ENCODE data around the gene CNTNAP2.
"Not testable (repeated sequence)": the region's sequence is repeated elsewhere in the genome, so short reads cannot be mapped to it uniquely, and the experiment has no call there.

The CNTNAP2 gene

DNA sequence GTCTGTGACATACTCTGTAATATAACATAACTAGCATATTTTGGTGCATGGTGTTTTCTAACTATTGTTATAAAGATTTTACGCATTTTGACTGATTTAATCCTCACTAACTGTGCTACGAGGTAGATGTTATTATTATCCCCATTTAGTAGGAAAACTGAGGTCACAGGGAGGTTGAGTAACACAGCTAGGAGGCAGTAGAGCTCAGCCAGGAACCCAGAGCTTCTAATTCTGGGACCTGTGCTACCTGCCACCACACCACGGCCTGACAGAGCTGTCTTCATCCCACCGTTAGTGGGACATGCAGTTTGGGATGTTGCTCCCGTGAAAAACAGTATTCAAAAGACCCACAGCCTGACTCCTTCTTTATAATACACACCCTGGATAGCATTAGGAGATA lies 962.5 kb downstream of the CNTNAP2 start:
- DNase-seq (ENCODE audit: low read depth in 2 of 3, low spot score in 2 of 3): no peak

DNA sequence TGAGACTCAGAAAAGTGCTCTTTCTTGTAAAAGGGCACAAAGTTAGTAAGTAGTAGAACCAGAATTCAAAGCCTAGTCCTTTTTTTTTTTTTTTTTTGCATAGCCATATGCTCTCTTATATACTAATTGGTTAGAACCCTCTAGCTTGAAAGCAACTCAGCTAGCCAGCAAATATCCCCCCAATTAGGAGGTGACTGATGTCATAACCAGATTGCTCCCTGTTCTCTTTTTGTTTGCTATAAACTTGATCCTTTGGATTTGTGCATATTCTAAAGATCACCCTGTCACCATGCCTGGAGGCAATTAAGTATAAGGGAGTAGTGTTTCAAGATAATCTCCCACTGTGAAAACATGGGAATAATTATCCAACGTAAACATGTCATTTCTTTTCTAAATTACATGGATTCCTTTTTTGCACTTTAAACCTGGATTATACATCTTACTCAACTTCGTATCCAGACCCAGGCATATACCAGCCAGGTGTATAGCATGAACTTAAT lies 963.4 kb downstream of the CNTNAP2 start:
- DNase-seq (ENCODE audit: low read depth in 2 of 3, low spot score in 2 of 3): no peak

DNA sequence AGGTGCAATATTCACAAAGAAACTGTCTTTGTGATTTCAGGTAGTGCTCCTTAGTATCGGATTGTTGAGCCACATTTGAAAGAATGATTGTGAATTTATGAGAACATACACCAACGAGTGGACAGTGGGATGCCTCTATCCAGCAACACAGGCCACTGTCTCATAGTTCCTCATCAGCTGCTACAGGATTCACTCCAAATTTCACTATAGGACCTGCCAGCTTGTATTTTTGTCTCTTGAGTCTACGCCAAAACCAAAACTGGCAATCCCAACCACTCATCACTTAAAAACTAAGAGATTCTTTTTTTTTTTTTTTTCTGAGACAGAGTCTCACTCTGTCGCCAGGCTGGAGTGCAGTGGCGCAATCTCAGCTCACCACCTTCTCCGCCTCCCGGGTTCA lies 964.5 kb downstream of the CNTNAP2 start:
- no peak for DNase-seq (ENCODE audit: low read depth in 2 of 3, low spot score in 2 of 3)

DNA sequence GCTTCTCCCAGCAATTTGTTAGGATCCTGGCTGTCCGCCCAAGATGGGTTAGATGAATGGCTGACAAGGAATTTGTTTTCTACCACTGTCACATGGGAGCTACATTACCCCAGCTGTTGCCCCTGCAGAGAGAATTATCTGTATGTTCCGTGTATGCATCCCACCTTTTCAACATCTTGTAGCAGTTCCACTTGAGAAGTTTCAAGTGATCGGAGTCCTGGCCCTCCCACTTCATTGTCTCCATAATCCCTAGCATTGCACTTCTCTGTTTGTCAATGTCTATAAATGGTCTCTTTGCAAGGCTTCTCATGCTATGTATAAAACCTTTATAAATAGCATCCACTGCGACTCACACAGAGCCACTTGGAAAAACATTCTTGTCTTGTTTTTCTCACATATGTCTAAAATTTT lies 972.5 kb downstream of the CNTNAP2 start:
- DNase-seq (ENCODE audit: low read depth in 2 of 3, low spot score in 2 of 3): no peak

DNA sequence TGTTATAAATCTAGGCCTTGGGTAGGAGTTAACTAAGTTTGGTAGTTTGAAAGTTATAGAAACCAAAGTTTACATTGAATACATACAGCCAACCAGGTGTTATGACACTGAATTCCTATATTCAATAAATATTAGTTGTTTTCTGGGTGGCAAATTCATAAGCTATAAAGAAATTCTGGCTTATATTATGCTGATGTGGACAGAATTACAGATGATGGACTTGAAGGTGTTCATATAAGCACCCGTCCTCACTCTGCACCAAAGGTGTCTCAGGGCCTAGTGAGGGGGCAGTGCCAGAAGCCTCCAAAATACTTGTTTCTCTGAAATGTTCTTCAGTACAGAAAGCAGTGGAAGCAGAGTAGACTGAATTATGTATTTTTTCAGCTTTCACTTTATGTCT lies 973.0 kb downstream of the CNTNAP2 start:
- DNase-seq (ENCODE audit: low read depth in 2 of 3, low spot score in 2 of 3): no peak

DNA sequence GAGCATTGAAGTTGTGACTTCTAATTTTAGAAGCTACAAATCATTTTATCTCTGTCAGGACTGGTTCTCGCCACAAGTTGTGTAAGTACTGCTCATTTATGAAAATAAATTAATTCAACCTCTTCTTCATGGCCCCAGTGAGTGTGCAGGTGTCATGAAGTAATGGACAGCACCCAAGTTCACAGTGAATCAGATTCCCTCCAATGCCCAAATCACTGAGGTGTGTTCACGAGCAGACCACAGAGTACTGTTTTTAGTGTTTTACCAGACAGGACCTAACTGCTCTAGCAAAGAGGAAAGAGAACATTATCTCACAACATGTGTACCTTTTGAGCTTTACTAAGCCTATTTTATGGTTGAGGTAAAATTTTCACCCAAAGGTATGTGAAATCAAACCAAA lies 980.0 kb downstream of the CNTNAP2 start:
- no peak for DNase-seq (ENCODE audit: low read depth in 2 of 3, low spot score in 2 of 3)

DNA sequence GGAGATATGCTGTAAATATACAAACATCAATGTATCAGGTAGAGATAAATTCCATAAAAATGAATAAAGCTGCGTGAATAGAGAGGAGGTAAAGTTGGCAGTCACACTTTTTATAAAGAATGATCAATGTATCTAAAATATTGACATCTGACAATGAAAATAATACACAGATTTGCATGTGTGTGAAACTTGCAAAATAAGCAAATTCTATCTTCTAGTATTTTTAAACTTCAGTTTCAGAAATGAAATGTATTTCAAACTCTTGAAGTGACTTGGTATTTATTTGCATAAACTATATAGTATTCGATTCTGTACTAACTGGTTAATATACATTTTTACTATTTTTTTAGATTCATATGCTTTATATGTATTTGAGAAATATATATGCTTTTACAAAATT lies 986.6 kb downstream of the CNTNAP2 start:
- DNase-seq (ENCODE audit: low read depth in 2 of 3, low spot score in 2 of 3): no peak

DNA sequence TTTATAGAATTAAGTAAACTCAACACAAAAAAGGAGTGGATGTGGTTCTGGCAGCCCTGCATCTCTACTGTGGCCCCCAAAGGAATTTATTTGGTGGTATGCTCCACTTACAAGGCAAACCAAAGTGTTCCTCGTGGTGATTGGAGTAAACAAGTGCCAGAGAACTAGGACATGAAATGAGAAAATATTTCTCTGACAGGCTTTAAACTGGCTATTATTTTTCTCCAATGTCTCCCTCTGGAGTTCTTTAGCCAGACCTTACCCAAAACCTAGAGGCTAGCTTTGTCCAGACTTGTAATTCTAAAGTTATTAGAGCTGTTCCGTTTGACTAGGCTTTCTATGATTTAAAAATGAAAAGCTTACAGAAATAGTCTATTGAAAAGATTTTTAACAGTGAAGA lies 990.1 kb downstream of the CNTNAP2 start:
- DNase-seq (ENCODE audit: low read depth in 2 of 3, low spot score in 2 of 3): no peak

DNA sequence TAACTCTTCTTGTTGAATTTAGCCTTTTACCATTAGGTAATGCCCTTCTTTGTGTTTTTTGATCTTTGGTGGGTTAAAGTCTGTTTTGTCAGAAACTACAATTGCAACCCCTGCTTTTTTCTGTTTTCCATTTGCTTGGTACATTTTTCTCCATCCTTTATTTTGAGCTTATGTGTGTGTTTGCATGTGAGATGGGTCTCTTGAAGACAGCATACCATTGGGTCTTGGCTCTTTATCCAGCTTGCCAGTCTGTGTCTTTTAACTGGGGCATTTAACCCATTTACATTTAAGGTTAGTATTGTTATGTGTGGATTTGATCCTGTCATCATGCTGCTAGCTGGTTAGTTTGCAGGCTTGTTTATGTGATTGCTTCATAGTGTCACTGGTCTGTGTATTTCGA lies 997.9 kb downstream of the CNTNAP2 start:
- DNase-seq (ENCODE audit: low read depth in 2 of 3, low spot score in 2 of 3): not testable (repeated sequence)

DNA sequence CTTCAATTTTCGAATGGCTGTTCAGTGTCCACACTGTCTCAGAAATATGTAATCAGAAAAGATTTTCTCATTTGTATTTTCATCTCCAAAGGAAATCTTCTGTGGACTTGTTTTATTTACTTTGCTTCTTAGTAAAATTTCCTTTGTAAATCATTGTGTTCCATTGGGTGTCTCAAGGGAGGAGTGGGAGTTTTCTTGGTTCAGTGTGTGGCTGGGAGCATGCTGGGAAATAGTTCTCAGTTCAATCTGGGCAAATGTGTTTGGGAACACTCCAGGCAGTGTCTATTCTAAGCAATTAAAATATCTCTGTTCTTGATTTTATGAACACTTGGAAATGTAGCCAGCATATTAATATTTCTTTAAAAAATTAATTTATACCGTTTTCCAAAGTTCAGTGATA lies 1019.8 kb downstream of the CNTNAP2 start:
- no peak for DNase-seq (ENCODE audit: low read depth in 2 of 3, low spot score in 2 of 3)

DNA sequence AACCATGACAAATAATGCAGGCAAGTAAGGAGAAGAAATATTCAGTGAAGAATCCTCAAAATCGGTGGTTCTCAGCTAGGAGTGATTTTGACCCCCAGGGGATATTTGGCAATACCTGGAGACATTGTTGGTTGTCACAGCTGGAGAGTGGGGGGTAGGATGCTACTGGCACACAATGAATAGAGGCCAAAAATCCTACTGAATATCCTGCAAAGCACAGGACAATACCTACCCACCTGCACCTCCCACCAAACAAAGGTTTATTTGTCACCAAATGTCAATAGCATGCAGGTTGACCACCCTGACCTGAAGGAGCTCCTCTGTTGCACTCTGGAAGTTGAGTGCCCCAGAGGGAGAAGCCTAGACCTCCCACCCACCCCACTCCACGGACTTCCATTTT lies 1028.6 kb downstream of the CNTNAP2 start:
- DNase-seq (ENCODE audit: low read depth in 2 of 3, low spot score in 2 of 3): no peak

DNA sequence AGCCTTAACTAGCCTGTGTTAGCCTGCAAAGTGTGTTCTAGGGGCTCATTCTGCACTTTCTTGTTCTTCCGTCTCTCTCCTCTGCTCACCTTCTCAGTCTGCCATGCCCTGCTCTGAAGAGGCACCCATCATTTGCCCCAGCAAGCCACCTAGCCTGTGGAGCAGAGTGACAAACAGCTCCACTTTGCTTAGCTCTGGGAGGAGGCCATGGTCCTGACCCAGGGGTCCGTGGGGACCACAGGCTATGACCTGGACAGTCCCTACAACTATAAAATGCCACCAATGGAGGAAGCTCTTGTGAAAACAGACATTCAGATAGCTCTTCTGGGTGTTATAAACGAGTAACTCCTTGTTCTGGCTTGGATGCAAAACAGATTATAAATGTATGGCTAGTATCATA lies 1029.6 kb downstream of the CNTNAP2 start:
- no peak for DNase-seq (ENCODE audit: low read depth in 2 of 3, low spot score in 2 of 3)

DNA sequence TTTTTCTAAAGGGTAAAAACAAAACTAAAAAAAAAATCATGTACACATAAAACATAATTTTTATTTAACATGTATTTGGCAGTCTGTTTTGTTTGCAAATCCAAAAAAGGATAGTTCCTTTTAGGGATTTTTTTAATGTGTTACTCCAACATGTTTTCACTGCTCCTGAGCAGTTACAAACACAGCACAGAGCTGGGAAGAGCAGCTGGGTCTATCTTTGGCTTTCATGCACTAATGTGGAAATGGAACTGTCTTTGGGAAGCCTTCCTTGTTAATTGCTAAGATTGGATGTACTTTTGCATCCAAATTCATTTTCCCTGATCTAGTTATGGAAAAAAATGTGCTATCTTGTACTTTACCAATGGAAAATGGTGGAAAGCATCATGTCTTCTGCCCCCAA lies 1035.1 kb downstream of the CNTNAP2 start:
- no peak for DNase-seq (ENCODE audit: low read depth in 2 of 3, low spot score in 2 of 3)

DNA sequence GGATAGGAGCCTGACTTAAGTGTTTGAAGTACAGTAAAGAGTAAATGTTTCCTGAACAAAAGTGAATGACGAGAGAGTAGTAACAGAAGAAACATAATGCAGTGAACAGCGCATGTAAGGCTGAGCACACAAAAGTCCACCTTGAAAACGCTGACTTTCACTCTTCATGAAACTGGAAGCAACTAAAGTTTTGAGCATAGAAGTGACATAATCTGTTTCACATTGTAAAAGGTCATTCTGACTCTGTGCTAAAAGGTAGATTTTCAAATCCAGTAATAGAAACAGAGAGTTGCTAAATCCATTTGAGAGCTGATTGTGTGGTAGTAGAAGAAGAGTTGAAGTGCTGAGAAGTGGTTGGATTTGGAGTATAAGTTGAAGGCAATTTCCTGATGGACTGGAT lies 1037.0 kb downstream of the CNTNAP2 start:
- DNase-seq (ENCODE audit: low read depth in 2 of 3, low spot score in 2 of 3): no peak

DNA sequence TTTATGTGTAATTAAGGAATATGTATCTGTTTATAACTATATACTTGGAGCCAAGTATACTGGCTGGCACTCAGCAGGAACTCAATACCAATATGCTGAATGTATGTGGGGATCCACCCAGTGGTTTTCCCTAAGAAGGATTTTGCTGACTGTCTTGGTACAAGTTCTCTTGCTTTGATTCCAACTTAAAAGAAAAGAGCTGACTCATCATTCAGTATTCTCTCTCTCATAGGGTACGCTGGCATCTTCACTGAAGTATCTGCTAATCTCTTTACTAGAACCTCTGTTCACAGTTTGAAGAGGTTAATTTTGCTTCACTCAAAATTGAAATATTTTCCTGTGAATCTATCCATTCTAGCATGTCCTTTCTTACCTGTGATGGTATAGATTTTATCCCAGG lies 1044.8 kb downstream of the CNTNAP2 start:
- no peak for DNase-seq (ENCODE audit: low read depth in 2 of 3, low spot score in 2 of 3)

DNA sequence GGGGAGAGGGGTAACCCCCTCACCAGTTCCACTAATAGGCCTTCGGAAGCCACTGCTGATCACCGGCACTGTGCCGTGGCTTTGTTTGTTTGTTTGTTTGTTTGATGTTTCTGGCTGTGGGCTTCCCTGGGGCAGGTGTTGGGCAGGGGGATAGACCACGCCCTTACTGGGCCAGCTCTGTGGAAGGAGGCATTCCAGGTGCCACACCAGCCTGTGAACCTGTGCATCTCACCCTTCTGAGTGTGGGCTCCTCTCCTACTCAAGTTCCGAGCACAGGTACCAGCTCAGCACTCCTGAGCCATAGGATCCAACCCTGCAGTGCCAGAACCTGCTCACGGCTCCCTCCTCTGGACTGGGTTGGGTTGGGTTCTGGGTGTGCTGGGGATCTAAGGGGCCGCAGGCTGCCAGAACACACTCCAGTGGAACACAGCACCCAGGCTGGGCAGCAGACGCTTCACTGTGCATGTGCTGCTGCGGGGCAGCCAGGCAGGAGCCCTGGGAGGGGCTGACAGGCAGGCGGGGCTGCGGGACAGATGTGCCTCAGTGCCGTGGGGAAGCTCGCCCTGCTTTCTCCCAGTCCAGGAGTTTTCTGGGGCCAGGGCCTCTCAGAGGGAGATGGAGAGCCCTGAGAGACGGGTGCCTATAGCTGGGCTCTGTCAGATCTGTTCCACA lies 1053.9 kb downstream of the CNTNAP2 start:
- DNase-seq (ENCODE audit: low read depth in 2 of 3, low spot score in 2 of 3): no peak

DNA sequence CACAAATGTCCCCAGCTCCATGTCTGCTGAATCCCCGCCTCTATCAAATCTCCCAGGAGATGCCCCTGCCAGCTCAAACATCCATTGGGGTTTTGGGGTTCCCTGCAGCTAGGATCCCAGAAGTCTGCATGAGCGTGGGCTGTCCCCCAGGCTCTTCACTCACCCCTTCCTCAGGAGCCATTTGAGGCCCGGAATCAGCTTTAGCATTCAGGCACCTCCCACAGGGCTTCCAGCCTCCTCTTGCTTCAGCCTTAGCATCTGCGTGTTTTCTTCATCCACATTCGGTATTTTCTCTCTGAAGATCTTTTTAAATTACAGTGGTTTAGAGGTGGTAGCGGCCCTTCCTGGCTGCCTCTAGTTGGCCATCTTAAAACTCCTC lies 1054.4 kb downstream of the CNTNAP2 start:
- no peak for DNase-seq (ENCODE audit: low read depth in 2 of 3, low spot score in 2 of 3)

DNA sequence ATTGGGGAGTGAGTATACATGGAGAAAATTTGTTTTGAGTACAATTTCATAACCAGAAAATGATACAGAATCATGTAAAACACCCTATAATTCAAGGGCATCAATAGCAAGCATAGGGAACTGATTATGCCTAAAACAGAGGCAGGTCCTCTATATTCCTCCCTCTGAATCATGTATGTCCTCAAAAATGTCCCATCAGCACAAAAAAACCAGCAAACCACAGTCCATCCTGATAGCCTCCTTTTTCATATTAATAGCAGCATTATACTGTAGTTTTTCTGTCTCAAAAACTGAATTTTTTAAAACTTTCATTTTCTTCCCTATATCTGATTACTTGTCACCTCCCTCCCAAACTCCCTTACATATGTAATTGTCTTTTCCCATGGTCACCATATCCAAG lies 1057.3 kb downstream of the CNTNAP2 start:
- DNase-seq (ENCODE audit: low read depth in 2 of 3, low spot score in 2 of 3): no peak

DNA sequence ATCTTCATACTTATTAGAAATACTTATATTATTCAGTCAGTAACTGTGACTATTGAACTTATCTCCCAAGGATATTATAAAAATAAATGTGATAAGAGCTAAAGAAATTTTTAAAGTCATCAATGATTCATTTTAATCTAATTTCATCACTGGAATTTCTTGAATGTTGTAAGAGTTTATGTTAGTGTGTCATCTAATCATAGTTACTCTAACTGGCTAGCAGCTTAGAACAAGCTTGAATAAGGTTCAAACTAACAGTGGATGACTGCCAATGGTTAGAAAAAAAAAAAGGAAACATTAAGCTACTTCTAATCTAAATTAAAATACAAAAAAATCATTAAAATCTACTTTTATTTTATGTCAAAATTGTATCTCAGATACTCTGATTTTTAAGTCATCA lies 1066.3 kb downstream of the CNTNAP2 start:
- no peak for DNase-seq (ENCODE audit: low read depth in 2 of 3, low spot score in 2 of 3)

DNA sequence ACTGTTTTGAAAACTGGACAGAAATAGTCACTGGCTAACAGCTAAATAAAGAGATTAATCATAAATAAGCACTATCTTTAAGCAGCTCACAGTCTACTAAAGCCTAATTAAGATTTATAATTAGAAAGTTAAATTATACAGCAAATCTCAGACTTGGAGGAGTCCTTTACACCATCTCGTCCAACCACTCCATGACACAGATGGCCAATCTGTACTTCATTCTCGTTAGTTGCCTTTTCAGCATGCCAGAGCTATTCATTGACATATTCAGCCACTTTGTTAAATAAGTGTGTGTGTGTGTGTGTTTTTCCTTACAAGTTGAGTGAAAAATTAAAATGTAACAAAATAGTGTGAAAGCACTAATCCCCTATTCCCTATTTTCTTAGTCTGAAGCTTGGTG lies 1066.7 kb downstream of the CNTNAP2 start:
- no peak for DNase-seq (ENCODE audit: low read depth in 2 of 3, low spot score in 2 of 3)

DNA sequence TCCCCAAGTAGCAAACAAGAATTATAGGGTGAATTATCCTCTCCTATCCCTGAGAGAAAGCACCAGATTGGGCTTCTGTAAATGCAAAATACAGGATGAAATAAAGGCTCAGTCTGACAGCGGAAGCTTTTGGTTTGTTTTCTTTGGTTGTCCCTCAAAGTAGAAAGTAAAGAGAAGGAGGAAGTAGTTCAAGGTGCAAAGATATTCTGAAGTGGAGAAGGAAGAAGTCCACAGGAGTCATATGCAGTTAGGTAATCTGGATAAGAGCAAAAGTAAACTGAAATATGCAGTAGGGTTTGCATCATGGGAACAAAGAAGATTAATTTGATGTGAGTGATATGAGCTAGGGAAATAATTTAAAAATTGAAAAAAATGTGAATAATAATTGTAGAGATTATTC lies 1071.9 kb downstream of the CNTNAP2 start:
- no peak for DNase-seq (ENCODE audit: low read depth in 2 of 3, low spot score in 2 of 3)

DNA sequence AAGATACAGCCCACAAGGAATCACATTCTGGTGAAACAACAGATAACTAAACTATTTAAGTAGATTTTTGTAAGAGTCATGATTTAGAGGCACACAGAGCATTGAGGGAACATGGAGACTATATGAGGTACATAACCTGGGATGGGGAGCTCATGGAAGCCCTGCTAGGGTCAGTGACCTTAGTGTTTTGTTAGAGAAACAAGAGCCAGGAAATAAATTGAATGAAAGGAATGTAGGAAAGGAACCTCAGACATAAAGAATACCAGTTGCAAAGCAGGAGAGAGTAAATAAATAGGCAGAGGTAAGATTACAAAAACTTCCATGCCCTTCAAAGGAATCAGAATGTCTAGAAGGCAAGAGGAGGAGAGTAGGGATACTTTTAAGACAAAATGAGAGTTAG lies 1076.9 kb downstream of the CNTNAP2 start:
- DNase-seq (ENCODE audit: low read depth in 2 of 3, low spot score in 2 of 3): no peak

DNA sequence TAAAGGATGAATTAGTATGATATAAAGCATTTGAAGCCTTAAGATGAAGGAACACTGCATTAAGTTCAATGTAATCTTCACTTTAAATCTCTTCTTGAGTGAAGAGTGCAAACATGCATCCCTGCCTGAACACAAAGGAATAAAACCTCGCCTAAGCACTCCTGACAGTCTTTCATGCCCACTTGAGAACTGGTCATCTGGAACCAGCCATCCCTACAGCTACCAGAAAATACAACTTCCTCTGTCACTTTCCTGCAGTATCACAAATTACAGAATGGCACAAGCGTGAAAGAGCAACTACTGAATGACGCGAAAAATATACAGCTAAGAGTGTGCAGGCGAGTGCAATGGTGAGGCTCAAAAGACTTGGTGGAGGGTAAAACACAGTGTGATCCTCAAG lies 1079.9 kb downstream of the CNTNAP2 start:
- no peak for DNase-seq (ENCODE audit: low read depth in 2 of 3, low spot score in 2 of 3)

DNA sequence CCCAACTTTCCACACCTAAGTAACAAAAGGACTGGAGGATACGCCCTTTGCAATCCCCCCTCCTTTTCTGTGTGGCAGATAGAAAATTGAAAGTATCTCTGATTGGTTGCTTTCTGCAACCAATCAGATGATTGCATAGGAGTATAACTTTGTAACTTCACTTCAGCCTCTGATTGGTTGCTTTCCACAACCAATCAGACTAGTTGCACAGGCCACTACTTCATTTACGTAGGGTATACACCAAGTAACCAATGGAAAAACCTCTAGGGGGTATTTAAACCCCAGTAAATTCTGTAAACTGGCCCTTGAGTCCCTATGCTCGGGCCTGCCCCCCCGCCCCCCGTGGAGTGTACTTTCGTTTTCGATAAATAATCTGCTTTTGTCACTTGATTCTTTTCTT lies 1080.4 kb downstream of the CNTNAP2 start:
- DNase-seq (ENCODE audit: low read depth in 2 of 3, low spot score in 2 of 3): no peak
